Liver (tissue), 9 donors: ENCODE results near the gene DEDD2. TPM values are rescaled to one million over a fixed set of nuclear protein-coding genes. Genes with fewer than 3 reads are reported as not detected.

ENCODE experiments used
- DNase-seq: peaks from one replicate; pipeline ENCODE4 v3.0.0-alpha.2; 2017; ENCODE audit warnings: low spot score
- H3K27ac ChIP-seq, 2 donors: one replicate each; pipeline ENCODE4 v1.7.0; 2013; ENCODE audit warnings: inconsistent platforms in 2 of 2, low read length in 2 of 2, control low read depth in 1 of 2, low read depth in 1 of 2, mild to moderate bottlenecking in 1 of 2
- H3K27me3 ChIP-seq, 4 donors: one replicate each; pipeline versions ENCODE4 v1.6.1 to v1.7.0; 2013; ENCODE audit warnings: low read length in 3 of 4, inconsistent platforms in 1 of 4, mild to moderate bottlenecking in 1 of 4, moderate library complexity in 1 of 4; ENCODE audit not compliant: control insufficient read depth in 4 of 4, insufficient read depth in 4 of 4
- H3K36me3 ChIP-seq, 4 donors: one replicate each; pipeline versions ENCODE4 v1.6.1 to v1.7.0; 2013; ENCODE audit warnings: low read length in 3 of 4, mild to moderate bottlenecking in 3 of 4, low read depth in 1 of 4, moderate library complexity in 1 of 4; ENCODE audit not compliant: control insufficient read depth in 4 of 4, insufficient read depth in 3 of 4
- H3K4me1 ChIP-seq, 4 donors: one replicate each; pipeline versions ENCODE4 v1.6.1 to v1.7.0; 2013; ENCODE audit warnings: low read length in 3 of 4, mild to moderate bottlenecking in 3 of 4, moderate library complexity in 1 of 4; ENCODE audit not compliant: control insufficient read depth in 4 of 4, insufficient read depth in 4 of 4
- H3K4me3 ChIP-seq, 3 donors: one replicate each; pipeline versions ENCODE4 v1.6.1 to v1.7.0; 2013; ENCODE audit warnings: low read length in 3 of 3, control low read depth in 1 of 3, low read depth in 1 of 3, mild to moderate bottlenecking in 1 of 3
- H3K9ac ChIP-seq, 2 donors: one replicate each; pipeline ENCODE4 v1.7.0; 2013; ENCODE audit warnings: low read length in 2 of 2, mild to moderate bottlenecking in 2 of 2, moderate library complexity in 2 of 2, control low read depth in 1 of 2, low read depth in 1 of 2
- H3K9me3 ChIP-seq, 4 donors: one replicate each; pipeline versions ENCODE4 v1.6.1 to v1.7.0; 2013; ENCODE audit warnings: low read length in 3 of 4; ENCODE audit not compliant: control insufficient read depth in 4 of 4
- CTCF ChIP-seq: fragments of 150-350 bp; IDR thresholded peaks from 2 replicates; pipeline ENCODE4 v1.5.1; 2017; ENCODE audit warnings: improper control_type of control experiment, low read depth, low read length; ENCODE audit not compliant: missing input control
- EGR1 ChIP-seq, 2 donors: IDR thresholded peaks; 2 replicates each; pipeline ENCODE4 v1.6.1; 2016 to 2018; ENCODE audit warnings: antibody characterized with exemption in 2 of 2, low read depth in 2 of 2
- FOXA1 ChIP-seq: IDR thresholded peaks from 2 replicates; pipeline ENCODE4 v1.6.1; 2016; ENCODE audit warnings: antibody characterized with exemption
- FOXA2 ChIP-seq: IDR thresholded peaks from 2 replicates; pipeline ENCODE4 v1.6.1; 2016; ENCODE audit warnings: antibody characterized with exemption
- GABPA ChIP-seq, 2 donors: IDR thresholded peaks in 1 of 2; conservative IDR thresholded peaks in 1 of 2; 2 replicates each; pipeline ENCODE4 v1.6.1; 2016; ENCODE audit warnings: antibody characterized with exemption in 2 of 2, mild to moderate bottlenecking in 1 of 2, moderate library complexity in 1 of 2
- HNF4A ChIP-seq, 2 donors: conservative IDR thresholded peaks; 2 replicates each; pipeline ENCODE4 v1.6.1; 2016; ENCODE audit warnings: antibody characterized with exemption in 2 of 2, mild to moderate bottlenecking in 2 of 2
- HNF4G ChIP-seq: IDR thresholded peaks from 2 replicates; pipeline ENCODE4 v1.6.1; 2016; ENCODE audit warnings: antibody characterized with exemption
- JUND ChIP-seq, 2 donors: IDR thresholded peaks; 2 replicates each; pipeline ENCODE4 v1.6.1; 2016; ENCODE audit warnings: antibody characterized with exemption in 2 of 2
- MAX ChIP-seq: IDR thresholded peaks from 2 replicates; pipeline ENCODE4 v1.6.1; 2016; ENCODE audit warnings: antibody characterized with exemption
- NR2F2 ChIP-seq: IDR thresholded peaks from 2 replicates; pipeline ENCODE4 v1.6.1; 2016; ENCODE audit warnings: antibody characterized with exemption
- RAD21 ChIP-seq, 2 donors: IDR thresholded peaks; 2 replicates each; pipeline ENCODE4 v1.6.1; 2016; ENCODE audit warnings: antibody characterized with exemption in 2 of 2, mild to moderate bottlenecking in 2 of 2
- RXRA ChIP-seq, 2 donors: IDR thresholded peaks; 2 replicates each; pipeline ENCODE4 v1.6.1; 2017 to 2018; ENCODE audit warnings: antibody characterized with exemption in 2 of 2, mild to moderate bottlenecking in 1 of 2
- SP1 ChIP-seq: IDR thresholded peaks from 2 replicates; pipeline ENCODE4 v1.6.1; 2018; ENCODE audit warnings: antibody characterized with exemption, mild to moderate bottlenecking
- TAF1 ChIP-seq: conservative IDR thresholded peaks from 2 replicates; pipeline ENCODE4 v1.6.1; 2016; ENCODE audit warnings: antibody characterized with exemption, mild to moderate bottlenecking
- YY1 ChIP-seq: IDR thresholded peaks from 2 replicates; pipeline ENCODE4 v1.6.1; 2016; ENCODE audit warnings: antibody characterized with exemption, mild to moderate bottlenecking
- WGBS: extraction: QIAGEN DNeasy Blood & Tissue Kit; methylation state at CpG from one replicate; pipeline ENCODE4 v1.1.7; 2013; 5-methylcytosine and 5-hydroxymethylcytosine counted together
- polyA plus RNA-seq, 2 donors: library from polyadenylated mRNA; stranded (reverse) in 1 of 2; unstranded in 1 of 2; fragments of 200-250 nt in 1 of 2; fragments of >200 nt in 1 of 2; fragmentation: Nextera tagmentation in 1 of 2; extraction: Ambion mirVana in 1 of 2; gene quantifications; one replicate each; pipeline versions ENCODE4 v1.2.1 to v1.2.3, GENCODE V29; 2013 to 2015
- total RNA-seq, 2 donors: library from RNA; depleted of rRNA; stranded (reverse); fragments of >200 nt; gene quantifications; one replicate each; pipeline ENCODE4 v1.2.3, GENCODE V29; 2014
- TF ChIP-seq, protein P1 (sequence below): IDR thresholded peaks from 2 replicates; pipeline ENCODE4 v1.6.1; 2016; ENCODE audit warnings: antibody characterized with exemption
- TF ChIP-seq, protein P2 (sequence below): IDR thresholded peaks from 2 replicates; pipeline ENCODE4 v1.6.1; 2016; ENCODE audit warnings: antibody characterized with exemption, mild to moderate bottlenecking
- donor health status: healthy.
- donor health status: healthy.
- donor health status: healthy.
- donor health status: healthy.
- donor health status: healthy.

Gene DEDD2
- total and polyA plus RNA-seq, 4 donors: 9.6 to 47.1 (median 16.4) TPM

DNA sequence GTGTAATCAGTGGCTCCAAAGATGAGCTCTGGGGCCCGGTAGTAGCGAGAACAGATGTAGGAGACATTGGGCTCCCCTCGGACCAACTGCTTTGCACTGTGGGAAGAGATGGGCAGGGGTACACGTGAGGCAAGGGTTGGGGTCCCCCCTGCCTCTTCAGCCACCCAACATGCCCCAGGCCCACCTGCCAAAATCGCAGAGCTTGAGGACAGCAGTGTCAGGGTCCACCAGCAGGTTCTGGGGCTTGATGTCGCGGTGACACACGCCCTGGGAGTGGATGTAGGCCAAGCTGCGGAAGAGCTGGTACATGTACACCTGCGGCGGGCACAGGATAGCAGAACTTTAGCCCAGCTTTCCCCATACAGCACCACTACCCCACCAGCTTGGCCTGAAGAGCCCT, 16.9 kb upstream of the DEDD2 start:
- no peaks in the 10 kb centered on the region for H3K4me1 ChIP-seq
- peaks cover 18 to 63% (median 42%) of the 10 kb centered on the region in 4 donors for H3K36me3 ChIP-seq
- WGBS: 98% methylated on average over 11 of the region's 11 CpGs

GRCh38 chr19:42233678-42234292, 16.3 kb upstream of the DEDD2 start:
- no peaks in the 10 kb centered on the region for H3K9me3 ChIP-seq
- peaks cover 18 to 66% (median 41%) of the 10 kb centered on the region in 4 donors for H3K36me3 ChIP-seq
- H3K9ac ChIP-seq: no peak overlapping the region
- no peak overlapping the region for H3K27ac ChIP-seq
- H3K4me1 ChIP-seq: no peaks in the 10 kb centered on the region
- H3K4me3 ChIP-seq: no peak overlapping the region
- H3K27me3 ChIP-seq: no peaks in the 10 kb centered on the region
- 92% methylated on average over 6 of the region's 6 CpGs for WGBS
- no peak for DNase-seq
- TF ChIP-seq, protein P1, sequence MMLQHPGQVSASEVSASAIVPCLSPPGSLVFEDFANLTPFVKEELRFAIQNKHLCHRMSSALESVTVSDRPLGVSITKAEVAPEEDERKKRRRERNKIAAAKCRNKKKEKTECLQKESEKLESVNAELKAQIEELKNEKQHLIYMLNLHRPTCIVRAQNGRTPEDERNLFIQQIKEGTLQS: no peak
- no peak for TF ChIP-seq FOXA1
- no peak for TF ChIP-seq CTCF
- TF ChIP-seq NR2F2: no peak
- no peak for TF ChIP-seq GABPA (IDR thresholded peaks at IDR 0.05 in 1 of 2, conservative IDR thresholded peaks at IDR 0.05 in 1 of 2)
- no peak for TF ChIP-seq MAX
- no peak for TF ChIP-seq JUND (IDR thresholded peaks at IDR 0.05)
- TF ChIP-seq, protein P2, sequence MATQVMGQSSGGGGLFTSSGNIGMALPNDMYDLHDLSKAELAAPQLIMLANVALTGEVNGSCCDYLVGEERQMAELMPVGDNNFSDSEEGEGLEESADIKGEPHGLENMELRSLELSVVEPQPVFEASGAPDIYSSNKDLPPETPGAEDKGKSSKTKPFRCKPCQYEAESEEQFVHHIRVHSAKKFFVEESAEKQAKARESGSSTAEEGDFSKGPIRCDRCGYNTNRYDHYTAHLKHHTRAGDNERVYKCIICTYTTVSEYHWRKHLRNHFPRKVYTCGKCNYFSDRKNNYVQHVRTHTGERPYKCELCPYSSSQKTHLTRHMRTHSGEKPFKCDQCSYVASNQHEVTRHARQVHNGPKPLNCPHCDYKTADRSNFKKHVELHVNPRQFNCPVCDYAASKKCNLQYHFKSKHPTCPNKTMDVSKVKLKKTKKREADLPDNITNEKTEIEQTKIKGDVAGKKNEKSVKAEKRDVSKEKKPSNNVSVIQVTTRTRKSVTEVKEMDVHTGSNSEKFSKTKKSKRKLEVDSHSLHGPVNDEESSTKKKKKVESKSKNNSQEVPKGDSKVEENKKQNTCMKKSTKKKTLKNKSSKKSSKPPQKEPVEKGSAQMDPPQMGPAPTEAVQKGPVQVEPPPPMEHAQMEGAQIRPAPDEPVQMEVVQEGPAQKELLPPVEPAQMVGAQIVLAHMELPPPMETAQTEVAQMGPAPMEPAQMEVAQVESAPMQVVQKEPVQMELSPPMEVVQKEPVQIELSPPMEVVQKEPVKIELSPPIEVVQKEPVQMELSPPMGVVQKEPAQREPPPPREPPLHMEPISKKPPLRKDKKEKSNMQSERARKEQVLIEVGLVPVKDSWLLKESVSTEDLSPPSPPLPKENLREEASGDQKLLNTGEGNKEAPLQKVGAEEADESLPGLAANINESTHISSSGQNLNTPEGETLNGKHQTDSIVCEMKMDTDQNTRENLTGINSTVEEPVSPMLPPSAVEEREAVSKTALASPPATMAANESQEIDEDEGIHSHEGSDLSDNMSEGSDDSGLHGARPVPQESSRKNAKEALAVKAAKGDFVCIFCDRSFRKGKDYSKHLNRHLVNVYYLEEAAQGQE: no peak
- no peak for TF ChIP-seq SP1
- TF ChIP-seq TAF1: no peak
- no peak for TF ChIP-seq EGR1 (IDR thresholded peaks at IDR 0.05; ENCODE audit: low read depth in 2 of 2)
- TF ChIP-seq RAD21 (IDR thresholded peaks at IDR 0.05): no peak
- no peak for TF ChIP-seq RXRA (IDR thresholded peaks at IDR 0.05)
- TF ChIP-seq HNF4G: no peak
- TF ChIP-seq HNF4A (conservative IDR thresholded peaks at IDR 0.05): no peak
- no peak for TF ChIP-seq FOXA2
- TF ChIP-seq YY1: no peak

More for the DNA sequence above, 16.9 kb upstream of the DEDD2 start:
- Histone ChIP-seq H3K4me3 (no peak overlapping the region), H3K27me3 (no peaks in the 10 kb centered on the region), H3K9me3 (no peaks in the 10 kb centered on the region), H3K27ac (no peak overlapping the region), H3K9ac (no peak overlapping the region)
- TF ChIP-seq RXRA (IDR thresholded peaks at IDR 0.05) (no peak), HNF4G (no peak), JUND (IDR thresholded peaks at IDR 0.05) (no peak), FOXA2 (no peak), RAD21 (IDR thresholded peaks at IDR 0.05) (no peak), YY1 (no peak), GABPA (IDR thresholded peaks at IDR 0.05 in 1 of 2, conservative IDR thresholded peaks at IDR 0.05 in 1 of 2) (no peak), CTCF (no peak), MAX (no peak), NR2F2 (no peak), FOXA1 (no peak)
- no peak for DNase-seq
